GM13976 (cell line): ENCODE results near the gene PSMD11.
A peak's percentile ranks its signal among the peaks of the same experiment; 100 is the strongest.

Experiments
- DNase-seq: peaks from one replicate; pipeline ENCODE4 v3.0.0; 2012; ENCODE audit warnings: low spot score
- in situ Hi-C: fragments of 300-500 bp; cut with MboI; formaldehyde crosslinking; loops from one replicate; pipeline ENCODE4 v1.12.0; 2022; ENCODE audit warnings: low sequenced_read_pairs, mixed read lengths, inconsistent platforms; ENCODE audit not compliant: unreplicated experiment
- TF ChIP-seq, protein P1 (sequence below): IDR thresholded peaks from 2 replicates; pipeline ENCODE4 v1.5.1; 2012; ENCODE audit warnings: borderline replicate concordance, mild to moderate bottlenecking; ENCODE audit not compliant: insufficient read depth; ENCODE audit errors: extremely low read depth, missing control alignments, control extremely low read depth

PSMD11 gene

GRCh38 chr17:32490101-32490482 lies 45.8 kb downstream of the PSMD11 start:
- in situ Hi-C loops, result no loop called here
- DNase-seq, result peak; percentile 40
- TF ChIP-seq, protein P1, sequence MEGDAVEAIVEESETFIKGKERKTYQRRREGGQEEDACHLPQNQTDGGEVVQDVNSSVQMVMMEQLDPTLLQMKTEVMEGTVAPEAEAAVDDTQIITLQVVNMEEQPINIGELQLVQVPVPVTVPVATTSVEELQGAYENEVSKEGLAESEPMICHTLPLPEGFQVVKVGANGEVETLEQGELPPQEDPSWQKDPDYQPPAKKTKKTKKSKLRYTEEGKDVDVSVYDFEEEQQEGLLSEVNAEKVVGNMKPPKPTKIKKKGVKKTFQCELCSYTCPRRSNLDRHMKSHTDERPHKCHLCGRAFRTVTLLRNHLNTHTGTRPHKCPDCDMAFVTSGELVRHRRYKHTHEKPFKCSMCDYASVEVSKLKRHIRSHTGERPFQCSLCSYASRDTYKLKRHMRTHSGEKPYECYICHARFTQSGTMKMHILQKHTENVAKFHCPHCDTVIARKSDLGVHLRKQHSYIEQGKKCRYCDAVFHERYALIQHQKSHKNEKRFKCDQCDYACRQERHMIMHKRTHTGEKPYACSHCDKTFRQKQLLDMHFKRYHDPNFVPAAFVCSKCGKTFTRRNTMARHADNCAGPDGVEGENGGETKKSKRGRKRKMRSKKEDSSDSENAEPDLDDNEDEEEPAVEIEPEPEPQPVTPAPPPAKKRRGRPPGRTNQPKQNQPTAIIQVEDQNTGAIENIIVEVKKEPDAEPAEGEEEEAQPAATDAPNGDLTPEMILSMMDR, result no peak

DNA sequence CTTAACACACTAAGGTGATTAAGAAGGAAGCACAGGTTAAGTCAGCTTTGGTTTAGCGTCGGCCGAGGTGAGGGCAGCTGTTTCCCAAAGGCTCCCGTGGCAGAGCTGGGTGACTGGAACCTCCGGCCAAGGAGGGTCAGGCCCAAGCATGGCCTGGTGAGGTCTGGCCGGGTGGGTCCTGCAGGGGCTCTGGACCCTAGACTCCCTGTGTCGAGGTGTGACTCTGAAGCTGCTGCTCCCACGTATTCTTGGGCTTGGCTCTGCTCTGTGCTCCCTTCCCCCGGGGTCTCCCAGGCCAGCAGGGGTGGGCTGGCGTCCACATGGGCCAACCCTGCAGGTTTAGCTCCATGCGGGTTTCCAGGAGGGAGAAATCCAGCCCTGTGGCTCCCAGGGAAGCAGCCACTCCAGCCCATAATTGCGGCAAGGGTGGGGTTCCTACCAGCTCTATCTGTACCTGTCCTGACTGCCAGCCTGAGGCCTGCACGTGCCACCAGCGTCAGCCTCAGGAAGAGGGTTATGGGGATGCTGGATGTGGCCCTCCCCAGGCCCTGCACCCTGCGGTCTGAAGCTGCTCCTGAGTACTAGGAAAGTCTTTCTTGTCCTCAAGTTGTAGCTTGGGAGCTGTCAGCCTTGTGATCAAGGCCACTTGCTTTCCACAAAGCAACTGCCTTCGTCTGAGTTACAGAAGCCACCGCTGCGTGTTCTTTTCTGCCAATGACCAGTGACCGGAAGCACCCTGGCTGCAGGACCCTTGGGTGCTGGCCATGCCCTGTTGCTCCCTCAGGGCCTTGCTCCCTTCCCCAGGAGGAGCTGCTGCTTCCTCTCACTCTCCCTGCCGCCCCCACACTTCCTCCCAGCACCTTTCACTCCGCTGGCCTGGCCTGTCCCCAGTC lies 47.3 kb downstream of the PSMD11 start:
- DNase-seq, result peak; percentile 74
- TF ChIP-seq, protein P1, result no peak
- in situ Hi-C loops, result no loop called here

GRCh38 chr17:32492264-32492589 lies 47.9 kb downstream of the PSMD11 start:
- TF ChIP-seq, protein P1, result no peak
- no peak for DNase-seq
- in situ Hi-C loops, result no loop called here

GRCh38 chr17:32492648-32493289 lies 48.5 kb downstream of the PSMD11 start:
- TF ChIP-seq, protein P1, result no peak
- peak; percentile 38 for DNase-seq
- in situ Hi-C loops, result no loop called here

- in situ Hi-C loops, result no loop called here
- DNase-seq, result no peak
- TF ChIP-seq, protein P1, result no peak
Observed at GRCh38 chr17:32493571-32493970, 49.3 kb downstream of the PSMD11 start.

GRCh38 chr17:32493976-32494513 lies 49.7 kb downstream of the PSMD11 start:
- in situ Hi-C loops, result no loop called here
- no peak for DNase-seq
- TF ChIP-seq, protein P1, result no peak
